Measurements from ENCODE around the gene DYNLL1.

The DYNLL1 gene

GRCh38 chr12:120546050-120546386 lies 50.1 kb downstream of the DYNLL1 start:
- Histone ChIP-seq H3K27ac (ENCODE audit: insufficient read depth, low read length, poor library complexity, severe bottlenecking) (no peak overlapping the region), H3K9me3 (ENCODE audit: control insufficient read depth, low read length) (no peaks in the 10 kb centered on the region), H3K36me3 (ENCODE audit: control insufficient read depth, insufficient read depth, low read length) (peaks cover 35% of the 10 kb centered on the region), H3K27me3 (replicated peaks; ENCODE audit: control insufficient read depth, insufficient read depth, low read length, poor library complexity, severe bottlenecking) (no peaks in the 10 kb centered on the region), H3K4me3 (ENCODE audit: insufficient read depth, low read depth, low read length, poor library complexity, severe bottlenecking) (no peak overlapping the region), H3K4me1 (ENCODE audit: control insufficient read depth, insufficient read depth, low read length, poor library complexity, severe bottlenecking) (no peaks in the 10 kb centered on the region)
- DNase-seq = no peak
